ENCODE measurements around the gene ANKHD1. TPM values are rescaled to one million over a fixed set of nuclear protein-coding genes. Genes with fewer than 3 reads are reported as not detected.

The ANKHD1 gene
- total and polyA plus RNA-seq, 2 donors (not counting 1 experiment from before 2014, with no cell fraction given) = 45.4 to 74.5 TPM

DNA sequence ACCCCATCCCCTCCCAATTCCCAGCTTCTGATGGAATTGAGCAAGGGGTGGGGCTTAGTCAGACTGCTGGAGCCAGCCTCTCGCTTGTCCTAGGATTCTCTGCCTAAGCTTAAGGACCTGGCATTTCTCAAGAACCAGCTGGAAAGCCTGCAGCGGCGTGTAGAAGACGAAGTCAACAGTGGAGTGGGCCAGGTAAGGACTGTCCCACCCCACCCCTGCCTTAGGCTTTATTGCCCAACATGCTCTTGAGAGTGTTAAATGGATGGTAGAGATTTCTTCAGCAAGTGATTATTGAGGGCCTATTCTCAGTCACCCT is 164.1 kb downstream of the ANKHD1 start:
- TF ChIP-seq, protein P1, sequence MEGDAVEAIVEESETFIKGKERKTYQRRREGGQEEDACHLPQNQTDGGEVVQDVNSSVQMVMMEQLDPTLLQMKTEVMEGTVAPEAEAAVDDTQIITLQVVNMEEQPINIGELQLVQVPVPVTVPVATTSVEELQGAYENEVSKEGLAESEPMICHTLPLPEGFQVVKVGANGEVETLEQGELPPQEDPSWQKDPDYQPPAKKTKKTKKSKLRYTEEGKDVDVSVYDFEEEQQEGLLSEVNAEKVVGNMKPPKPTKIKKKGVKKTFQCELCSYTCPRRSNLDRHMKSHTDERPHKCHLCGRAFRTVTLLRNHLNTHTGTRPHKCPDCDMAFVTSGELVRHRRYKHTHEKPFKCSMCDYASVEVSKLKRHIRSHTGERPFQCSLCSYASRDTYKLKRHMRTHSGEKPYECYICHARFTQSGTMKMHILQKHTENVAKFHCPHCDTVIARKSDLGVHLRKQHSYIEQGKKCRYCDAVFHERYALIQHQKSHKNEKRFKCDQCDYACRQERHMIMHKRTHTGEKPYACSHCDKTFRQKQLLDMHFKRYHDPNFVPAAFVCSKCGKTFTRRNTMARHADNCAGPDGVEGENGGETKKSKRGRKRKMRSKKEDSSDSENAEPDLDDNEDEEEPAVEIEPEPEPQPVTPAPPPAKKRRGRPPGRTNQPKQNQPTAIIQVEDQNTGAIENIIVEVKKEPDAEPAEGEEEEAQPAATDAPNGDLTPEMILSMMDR (conservative IDR thresholded peaks at IDR 0.05 in 1 of 2, IDR thresholded peaks at IDR 0.05 in 1 of 2; ENCODE audit: low read depth in 1 of 2, low read length in 2 of 2) = no peak
- TF ChIP-seq EZH2 (IDR thresholded peaks at IDR 0.05; ENCODE audit: low read length, missing control alignments) = no peak
- Histone ChIP-seq H3K4me2 (ENCODE audit: extremely low read depth, insufficient read depth, low read length) (peak overlapping the region; percentile 100), H3K27me3 (ENCODE audit: control insufficient read depth, insufficient read depth, low read length) (no peaks in the 10 kb centered on the region), H2AFZ (ENCODE audit: low read length) (no peak overlapping the region), H3K27ac (ENCODE audit: insufficient read depth, low read length) (peak overlapping the region; percentile 87), H3K9me3 (ENCODE audit: control insufficient read depth, insufficient read depth, low read depth, low read length) (no peaks in the 10 kb centered on the region), H3K4me1 (ENCODE audit: control insufficient read depth, extremely low read depth, insufficient read depth, low read length) (peaks cover 12% of the 10 kb centered on the region), H3K36me3 (ENCODE audit: control insufficient read depth, insufficient read depth, low read length) (peaks cover 21% of the 10 kb centered on the region), H4K20me1 (ENCODE audit: control insufficient read depth, extremely low read depth, insufficient read depth, low read length) (no peaks in the 10 kb centered on the region), H3K9ac (ENCODE audit: insufficient read depth, low read length) (peak overlapping the region; percentile 86), H3K79me2 (ENCODE audit: control insufficient read depth, insufficient read depth, low read length) (peaks cover 29% of the 10 kb centered on the region), H3K4me3 (replicated peaks in 1 of 4; ENCODE audit: control extremely low read depth in 1 of 4, insufficient read depth in 1 of 4, low read depth in 3 of 4, low read length in 4 of 4) (peak overlapping the region; percentile 61 to 99 (median 86))
- no peak for DNase-seq (ENCODE audit: low read depth in 2 of 2)

DNA sequence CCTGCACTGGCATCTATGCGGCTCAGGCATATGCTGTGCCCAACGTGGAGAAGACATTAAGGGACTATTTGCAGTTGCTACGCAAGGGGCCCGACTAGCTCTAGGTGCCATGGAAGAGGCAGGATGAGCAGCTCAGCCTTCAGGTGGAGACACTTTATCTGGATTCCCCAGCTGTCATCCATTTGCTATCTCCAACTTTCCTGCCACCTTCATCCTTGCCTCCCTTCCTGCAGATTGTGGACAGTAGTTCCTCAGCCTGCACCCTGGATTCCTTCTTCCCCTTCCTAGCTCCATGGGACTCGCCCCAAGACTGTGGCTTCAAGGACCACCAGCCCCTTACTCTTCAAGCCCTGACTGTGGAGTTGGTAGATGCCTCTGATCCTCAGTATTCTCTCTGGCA is 165.0 kb downstream of the ANKHD1 start:
- DNase-seq (ENCODE audit: low read depth in 2 of 2) = no peak
- Histone ChIP-seq H3K79me2 (ENCODE audit: control insufficient read depth, insufficient read depth, low read length) (peaks cover 29% of the 10 kb centered on the region), H3K36me3 (ENCODE audit: control insufficient read depth, insufficient read depth, low read length) (peaks cover 21% of the 10 kb centered on the region), H3K27me3 (ENCODE audit: control insufficient read depth, insufficient read depth, low read length) (no peaks in the 10 kb centered on the region), H4K20me1 (ENCODE audit: control insufficient read depth, extremely low read depth, insufficient read depth, low read length) (no peaks in the 10 kb centered on the region), H2AFZ (ENCODE audit: low read length) (no peak overlapping the region), H3K4me3 (replicated peaks in 1 of 4; ENCODE audit: control extremely low read depth in 1 of 4, insufficient read depth in 1 of 4, low read depth in 3 of 4, low read length in 4 of 4) (no peak overlapping the region), H3K27ac (ENCODE audit: insufficient read depth, low read length) (no peak overlapping the region), H3K4me2 (ENCODE audit: extremely low read depth, insufficient read depth, low read length) (peak overlapping the region; percentile 33), H3K9me3 (ENCODE audit: control insufficient read depth, insufficient read depth, low read depth, low read length) (no peaks in the 10 kb centered on the region), H3K4me1 (ENCODE audit: control insufficient read depth, extremely low read depth, insufficient read depth, low read length) (peaks cover 12% of the 10 kb centered on the region), H3K9ac (ENCODE audit: insufficient read depth, low read length) (no peak overlapping the region)
- TF ChIP-seq, protein P1 (conservative IDR thresholded peaks at IDR 0.05 in 1 of 2, IDR thresholded peaks at IDR 0.05 in 1 of 2; ENCODE audit: low read depth in 1 of 2, low read length in 2 of 2) = no peak
- no peak for TF ChIP-seq EZH2 (IDR thresholded peaks at IDR 0.05; ENCODE audit: low read length, missing control alignments)

DNA sequence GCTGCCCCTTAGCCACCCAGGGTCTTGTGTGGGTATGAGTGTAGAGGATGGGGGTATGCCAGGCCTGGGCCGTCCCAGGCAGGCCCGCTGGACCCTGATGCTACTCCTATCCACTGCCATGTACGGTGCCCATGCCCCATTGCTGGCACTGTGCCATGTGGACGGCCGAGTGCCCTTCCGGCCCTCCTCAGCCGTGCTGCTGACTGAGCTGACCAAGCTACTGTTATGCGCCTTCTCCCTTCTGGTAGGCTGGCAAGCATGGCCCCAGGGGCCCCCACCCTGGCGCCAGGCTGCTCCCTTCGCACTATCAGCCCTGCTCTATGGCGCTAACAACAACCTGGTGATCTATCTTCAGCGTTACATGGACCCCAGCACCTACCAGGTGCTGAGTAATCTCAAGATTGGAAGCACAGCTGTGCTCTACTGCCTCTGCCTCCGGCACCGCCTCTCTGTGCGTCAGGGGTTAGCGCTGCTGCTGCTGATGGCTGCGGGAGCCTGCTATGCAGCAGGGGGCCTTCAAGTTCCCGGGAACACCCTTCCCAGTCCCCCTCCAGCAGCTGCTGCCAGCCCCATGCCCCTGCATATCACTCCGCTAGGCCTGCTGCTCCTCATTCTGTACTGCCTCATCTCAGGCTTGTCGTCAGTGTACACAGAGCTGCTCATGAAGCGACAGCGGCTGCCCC is 165.6 kb downstream of the ANKHD1 start:
- H3K9me3 ChIP-seq (ENCODE audit: control insufficient read depth, insufficient read depth, low read depth, low read length) = no peaks in the 10 kb centered on the region
- H3K27me3 ChIP-seq (ENCODE audit: control insufficient read depth, insufficient read depth, low read length) = no peaks in the 10 kb centered on the region
- H3K4me2 ChIP-seq (ENCODE audit: extremely low read depth, insufficient read depth, low read length) = no peak overlapping the region
- H3K27ac ChIP-seq (ENCODE audit: insufficient read depth, low read length) = no peak overlapping the region
- H3K9ac ChIP-seq (ENCODE audit: insufficient read depth, low read length) = no peak overlapping the region
- TF ChIP-seq, protein P1 (conservative IDR thresholded peaks at IDR 0.05 in 1 of 2, IDR thresholded peaks at IDR 0.05 in 1 of 2; ENCODE audit: low read depth in 1 of 2, low read length in 2 of 2) = no peak
- TF ChIP-seq EZH2 (IDR thresholded peaks at IDR 0.05; ENCODE audit: low read length, missing control alignments) = no peak
- DNase-seq (ENCODE audit: low read depth in 2 of 2) = no peak
- no peak overlapping the region for H2AFZ ChIP-seq (ENCODE audit: low read length)
- no peak overlapping the region for H3K4me3 ChIP-seq (replicated peaks in 1 of 4; ENCODE audit: control extremely low read depth in 1 of 4, insufficient read depth in 1 of 4, low read depth in 3 of 4, low read length in 4 of 4)
- peaks cover 12% of the 10 kb centered on the region for H3K4me1 ChIP-seq (ENCODE audit: control insufficient read depth, extremely low read depth, insufficient read depth, low read length)
- peaks cover 29% of the 10 kb centered on the region for H3K79me2 ChIP-seq (ENCODE audit: control insufficient read depth, insufficient read depth, low read length)
- peaks cover 21% of the 10 kb centered on the region for H3K36me3 ChIP-seq (ENCODE audit: control insufficient read depth, insufficient read depth, low read length)
- H4K20me1 ChIP-seq (ENCODE audit: control insufficient read depth, extremely low read depth, insufficient read depth, low read length) = no peaks in the 10 kb centered on the region

Measured in fibroblast of lung (primary cell).